ENCODE measurements around the gene IKBKG. TPM values are rescaled to one million over a fixed set of nuclear protein-coding genes. Genes with fewer than 3 reads are reported as not detected.

The IKBKG gene
- total RNA-seq, 1 experiment from 2014 or later: 29.3 TPM

DNA sequence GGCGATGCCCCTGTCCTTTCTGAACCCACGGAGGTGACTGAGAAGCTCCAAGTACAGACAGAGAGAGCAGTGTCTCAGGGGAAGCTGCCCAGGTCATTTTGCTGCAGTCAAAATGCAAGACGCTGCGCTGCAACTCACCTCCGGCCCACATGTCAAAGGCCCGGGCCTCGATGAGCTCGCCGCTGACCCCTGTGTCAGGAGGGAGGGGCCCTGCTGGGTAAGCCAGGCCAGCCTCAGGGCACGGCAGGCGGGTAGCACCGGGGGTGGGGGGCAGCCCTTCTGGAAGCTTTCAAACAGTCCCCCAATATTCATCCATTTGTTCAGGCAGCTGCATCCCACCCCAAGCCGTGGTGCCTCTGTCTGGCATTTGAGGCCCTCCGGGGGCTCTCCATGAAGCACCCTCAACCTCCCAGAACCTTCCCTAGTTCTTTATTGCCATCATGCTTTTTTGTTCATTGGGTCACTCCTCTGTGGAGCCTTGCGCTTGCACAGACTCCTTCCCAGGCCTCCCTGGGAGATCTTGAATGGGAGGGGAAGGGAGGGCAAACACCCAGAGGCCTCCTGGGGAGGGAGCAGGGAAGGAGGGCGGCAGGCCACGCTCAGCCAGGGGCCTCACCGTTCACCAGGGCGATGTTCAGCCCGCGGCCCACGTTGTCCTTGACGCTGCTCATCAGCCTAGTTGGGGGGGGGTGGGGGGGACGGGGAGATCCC lies 39.6 kb upstream of the IKBKG start:
- Mint-ChIP-seq H3K9me3 (ENCODE audit: unreplicated experiment) (no peaks in the 10 kb centered on the region), H3K4me1 (ENCODE audit: low read depth, unreplicated experiment) (no peaks in the 10 kb centered on the region), H3K4me3 (ENCODE audit: unreplicated experiment) (no peak overlapping the region), H3K27ac (ENCODE audit: unreplicated experiment) (no peak overlapping the region), H3K27me3 (ENCODE audit: insufficient read depth, unreplicated experiment) (no peaks in the 10 kb centered on the region), H3K36me3 (ENCODE audit: insufficient read depth, unreplicated experiment) (peaks cover 4% of the 10 kb centered on the region)
- no TSS peak for BruUV-seq (replicated peaks)
- ChIA-PET CTCF (no interaction called here), POLR2A (interaction anchor here (0.7 kb wide), 1 partner anchor 17 kb away, joined by 3 read pairs; the partner anchor contains the start of gene SLC10A3)
- no peak overlapping the region for H3K4me3 ChIP-seq (ENCODE audit: low read depth, low read length)
- H3K4me1 ChIP-seq: no peaks in the 10 kb centered on the region
- no peaks in the 10 kb centered on the region for H3K27me3 ChIP-seq (replicated peaks; ENCODE audit: control insufficient read depth, insufficient read depth, low read length)
- H3K9me3 ChIP-seq: no peaks in the 10 kb centered on the region
- no peak for DNase-seq
- TF ChIP-seq, protein P1, sequence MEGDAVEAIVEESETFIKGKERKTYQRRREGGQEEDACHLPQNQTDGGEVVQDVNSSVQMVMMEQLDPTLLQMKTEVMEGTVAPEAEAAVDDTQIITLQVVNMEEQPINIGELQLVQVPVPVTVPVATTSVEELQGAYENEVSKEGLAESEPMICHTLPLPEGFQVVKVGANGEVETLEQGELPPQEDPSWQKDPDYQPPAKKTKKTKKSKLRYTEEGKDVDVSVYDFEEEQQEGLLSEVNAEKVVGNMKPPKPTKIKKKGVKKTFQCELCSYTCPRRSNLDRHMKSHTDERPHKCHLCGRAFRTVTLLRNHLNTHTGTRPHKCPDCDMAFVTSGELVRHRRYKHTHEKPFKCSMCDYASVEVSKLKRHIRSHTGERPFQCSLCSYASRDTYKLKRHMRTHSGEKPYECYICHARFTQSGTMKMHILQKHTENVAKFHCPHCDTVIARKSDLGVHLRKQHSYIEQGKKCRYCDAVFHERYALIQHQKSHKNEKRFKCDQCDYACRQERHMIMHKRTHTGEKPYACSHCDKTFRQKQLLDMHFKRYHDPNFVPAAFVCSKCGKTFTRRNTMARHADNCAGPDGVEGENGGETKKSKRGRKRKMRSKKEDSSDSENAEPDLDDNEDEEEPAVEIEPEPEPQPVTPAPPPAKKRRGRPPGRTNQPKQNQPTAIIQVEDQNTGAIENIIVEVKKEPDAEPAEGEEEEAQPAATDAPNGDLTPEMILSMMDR (IDR thresholded peaks at IDR 0.05; ENCODE audit: insufficient read depth in 1 of 2, low read depth in 1 of 2, low read length in 1 of 2, severe bottlenecking in 1 of 2, unreplicated experiment in 1 of 2): no peak
- no peaks in the 10 kb centered on the region for H3K36me3 ChIP-seq (ENCODE audit: control insufficient read depth, insufficient read depth, low read length)
- intact Hi-C loops (cut with micrococcal nuclease; ENCODE audit: unreplicated experiment): no loop called here

DNA sequence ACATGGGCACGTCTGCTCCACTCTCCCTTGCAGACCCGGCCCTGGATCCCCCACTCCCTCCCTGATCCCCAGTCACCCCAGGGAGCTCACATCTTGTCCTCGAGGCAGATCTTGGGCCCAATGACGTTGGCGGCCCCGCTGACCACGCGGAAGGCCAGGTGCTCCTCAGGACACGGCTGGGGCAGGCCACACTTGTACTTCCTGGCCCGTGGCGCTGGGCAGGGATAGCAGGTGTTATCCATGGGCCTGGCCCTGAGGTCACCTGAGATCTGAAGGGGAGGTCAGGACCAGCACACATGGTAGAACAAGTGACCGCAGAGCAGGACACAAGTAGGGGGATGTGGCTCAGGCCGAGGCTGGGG lies 39.1 kb upstream of the IKBKG start:
- no peak overlapping the region for H3K4me3 ChIP-seq (ENCODE audit: low read depth, low read length)
- no peaks in the 10 kb centered on the region for H3K9me3 ChIP-seq
- ChIA-PET CTCF (no interaction called here), POLR2A (no interaction called here)
- intact Hi-C loops (cut with micrococcal nuclease; ENCODE audit: unreplicated experiment): no loop called here
- no peaks in the 10 kb centered on the region for H3K4me1 Mint-ChIP-seq (ENCODE audit: low read depth, unreplicated experiment)
- TF ChIP-seq, protein P1 (IDR thresholded peaks at IDR 0.05; ENCODE audit: insufficient read depth in 1 of 2, low read depth in 1 of 2, low read length in 1 of 2, severe bottlenecking in 1 of 2, unreplicated experiment in 1 of 2): no peak
- H3K27ac Mint-ChIP-seq (ENCODE audit: unreplicated experiment): no peak overlapping the region
- no TSS peak for BruUV-seq (replicated peaks)
- no peaks in the 10 kb centered on the region for H3K9me3 Mint-ChIP-seq (ENCODE audit: unreplicated experiment)
- no peaks in the 10 kb centered on the region for H3K27me3 Mint-ChIP-seq (ENCODE audit: insufficient read depth, unreplicated experiment)
- no peak overlapping the region for H3K4me3 Mint-ChIP-seq (ENCODE audit: unreplicated experiment)
- H3K4me1 ChIP-seq: no peaks in the 10 kb centered on the region
- no peaks in the 10 kb centered on the region for H3K36me3 ChIP-seq (ENCODE audit: control insufficient read depth, insufficient read depth, low read length)
- no peak for DNase-seq
- H3K27me3 ChIP-seq (replicated peaks; ENCODE audit: control insufficient read depth, insufficient read depth, low read length): no peaks in the 10 kb centered on the region
- H3K36me3 Mint-ChIP-seq (ENCODE audit: insufficient read depth, unreplicated experiment): peaks cover 5% of the 10 kb centered on the region

DNA sequence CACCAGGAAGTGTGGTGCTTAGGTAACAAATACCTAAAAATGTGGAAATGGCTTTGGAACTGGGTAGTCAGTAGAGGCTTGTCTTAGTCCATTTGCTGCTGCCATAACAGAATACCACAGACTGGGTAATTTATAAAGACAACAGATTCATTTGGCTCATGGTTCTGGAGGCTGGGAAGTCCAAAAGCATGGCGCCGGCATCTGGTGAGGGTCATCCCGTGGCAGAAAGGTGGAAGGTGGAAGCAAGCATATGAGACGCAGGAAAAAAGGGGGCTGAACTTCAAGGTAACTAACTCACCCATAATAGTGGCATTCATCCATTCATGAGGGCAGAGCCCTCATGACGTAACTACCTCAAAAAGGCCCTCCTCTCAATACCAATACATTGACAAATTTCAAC lies 38.0 kb upstream of the IKBKG start:
- intact Hi-C loops (cut with micrococcal nuclease; ENCODE audit: unreplicated experiment): no loop called here
- Mint-ChIP-seq H3K36me3 (ENCODE audit: insufficient read depth, unreplicated experiment) (peaks cover 5% of the 10 kb centered on the region), H3K4me3 (ENCODE audit: unreplicated experiment) (no peak overlapping the region), H3K4me1 (ENCODE audit: low read depth, unreplicated experiment) (no peaks in the 10 kb centered on the region), H3K9me3 (ENCODE audit: unreplicated experiment) (no peaks in the 10 kb centered on the region), H3K27me3 (ENCODE audit: insufficient read depth, unreplicated experiment) (no peaks in the 10 kb centered on the region), H3K27ac (ENCODE audit: unreplicated experiment) (no peak overlapping the region)
- Histone ChIP-seq H3K36me3 (ENCODE audit: control insufficient read depth, insufficient read depth, low read length) (no peaks in the 10 kb centered on the region), H3K9me3 (no peaks in the 10 kb centered on the region), H3K27me3 (replicated peaks; ENCODE audit: control insufficient read depth, insufficient read depth, low read length) (no peaks in the 10 kb centered on the region), H3K4me1 (no peaks in the 10 kb centered on the region), H3K4me3 (ENCODE audit: low read depth, low read length) (no peak overlapping the region)
- BruUV-seq (replicated peaks): no TSS peak
- no peak for DNase-seq
- ChIA-PET CTCF (no interaction called here), POLR2A (no interaction called here)
- TF ChIP-seq, protein P1 (IDR thresholded peaks at IDR 0.05; ENCODE audit: insufficient read depth in 1 of 2, low read depth in 1 of 2, low read length in 1 of 2, severe bottlenecking in 1 of 2, unreplicated experiment in 1 of 2): no peak

Data from Caco-2 (cell line).